H1 (cell line): ENCODE data around the gene CAMK1G. TPM values are rescaled to one million over a fixed set of nuclear protein-coding genes. Genes with fewer than 3 reads are reported as not detected.

ENCODE experiments used
- EP300 ChIP-seq, 2 experiments: IDR thresholded peaks; 1 replicate in 1 of 2; 2 replicates in 1 of 2; pipeline ENCODE4 v1.6.1; 2011 to 2012; ENCODE audit warnings: low read depth in 2 of 2, low read length in 2 of 2, mild to moderate bottlenecking in 2 of 2, borderline replicate concordance in 1 of 2, inconsistent platforms in 1 of 2, moderate library complexity in 1 of 2
- EZH2 ChIP-seq: fragments of 200-600 bp; sonication (generic); IDR thresholded peaks from 2 replicates; pipeline ENCODE4 v1.7.1; 2012; ENCODE audit warnings: low read depth, mild to moderate bottlenecking, moderate library complexity, low read length, inconsistent platforms; ENCODE audit not compliant: severe bottlenecking
- KDM4A ChIP-seq: IDR thresholded peaks from one replicate; pipeline ENCODE4 v1.7.1; 2012; ENCODE audit warnings: low read depth, mild to moderate bottlenecking, moderate library complexity, low read length, inconsistent platforms; ENCODE audit not compliant: severe bottlenecking
- RXRA ChIP-seq: IDR thresholded peaks from 2 replicates; pipeline ENCODE4 v1.6.1; 2011; ENCODE audit warnings: low read depth, mild to moderate bottlenecking, low read length, moderate library complexity; ENCODE audit not compliant: insufficient read depth
- SP2 ChIP-seq: IDR thresholded peaks from 2 replicates; pipeline ENCODE4 v1.6.1; 2012; ENCODE audit warnings: mild to moderate bottlenecking, low read length, inconsistent platforms
- YY1 ChIP-seq: IDR thresholded peaks from 2 replicates; pipeline ENCODE4 v1.6.1; 2011; ENCODE audit warnings: low read depth, mild to moderate bottlenecking, low read length
- polyA plus RNA-seq, 7 experiments: library from polyadenylated mRNA; depleted of rRNA in 3 of 7; stranded (reverse) in 5 of 7; unstranded in 2 of 7; fragments of >200 nt in 5 of 7; fragments of 200-250 nt in 2 of 7; gene quantifications; 1 replicate in 5 of 7; 2 replicates in 1 of 7; 4 replicates in 1 of 7; pipeline versions ENCODE4 v1.2.1 to v1.2.3, GENCODE V29; 2011 to 2013; ENCODE audit warnings: missing spikeins in 2 of 7, mixed read lengths in 2 of 7
- total RNA-seq: library from RNA; stranded (reverse); fragmentation: NEBNext Ultra II Directional; extraction: Animal tissue kit (Norgen Biotek cat#: 25700); gene quantifications from 2 replicates; pipeline ENCODE4 v1.2.1, GENCODE V29; 2021
- TF ChIP-seq, protein P1 (sequence below), 3 experiments: IDR thresholded peaks; 1 replicate in 2 of 3; 2 replicates in 1 of 3; pipeline versions ENCODE4 v1.5.1 to v1.6.1; 2011; ENCODE audit warnings: low read length in 3 of 3, mild to moderate bottlenecking in 3 of 3, inconsistent platforms in 2 of 3, low read depth in 1 of 3, moderate library complexity in 1 of 3; ENCODE audit not compliant: insufficient read depth in 1 of 3; ENCODE audit errors: control extremely low read depth in 1 of 3
- TF ChIP-seq, protein P2 (sequence below): IDR thresholded peaks from 2 replicates; pipeline ENCODE4 v1.6.1; 2012; ENCODE audit warnings: low read length, inconsistent platforms

Gene CAMK1G
- total and polyA plus RNA-seq, 2 of the 8 experiments (the other 6 are each of a cell fraction or from before 2014, with no cell fraction given), result 1.00 to 1.0 TPM

DNA sequence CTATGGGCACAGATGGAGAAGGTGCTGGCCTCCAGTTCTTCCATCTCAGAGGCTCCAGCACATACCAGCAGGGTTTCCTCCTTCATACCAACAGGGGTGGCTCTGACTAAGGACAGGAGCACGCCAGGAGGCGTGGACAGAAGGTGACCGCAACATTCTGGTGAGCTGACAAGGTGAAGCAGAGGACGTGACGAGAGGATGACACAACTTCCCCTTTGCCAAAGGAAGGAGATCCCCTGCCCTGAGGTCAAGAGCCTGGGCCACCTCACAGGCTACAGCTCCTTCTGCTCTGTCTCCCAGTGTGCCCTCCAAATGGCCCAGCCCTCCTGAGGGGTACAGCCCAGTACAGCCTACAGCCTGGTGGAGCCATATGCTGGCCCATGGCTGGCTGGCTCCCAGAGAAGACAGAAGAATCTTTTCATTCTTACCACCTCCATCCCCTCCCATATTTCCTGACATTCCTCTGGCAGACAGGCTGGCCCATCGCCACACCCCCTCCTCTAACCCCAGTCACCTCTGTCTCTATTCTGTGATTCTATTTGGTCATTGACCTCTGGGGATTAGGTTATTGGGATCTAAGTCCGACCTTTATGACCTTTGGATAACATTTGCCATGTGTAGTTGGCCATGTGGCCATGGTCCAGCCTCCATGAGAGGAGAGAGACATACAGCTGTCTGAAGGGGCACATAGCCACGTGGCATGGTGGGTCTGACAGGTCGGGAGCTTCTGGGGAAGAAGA lies 73.8 kb downstream of the CAMK1G start (continued):
- no peak for TF ChIP-seq KDM4A
- TF ChIP-seq RXRA, result no peak
- no peak for TF ChIP-seq EZH2
- TF ChIP-seq SP2, result no peak
- TF ChIP-seq, protein P1, sequence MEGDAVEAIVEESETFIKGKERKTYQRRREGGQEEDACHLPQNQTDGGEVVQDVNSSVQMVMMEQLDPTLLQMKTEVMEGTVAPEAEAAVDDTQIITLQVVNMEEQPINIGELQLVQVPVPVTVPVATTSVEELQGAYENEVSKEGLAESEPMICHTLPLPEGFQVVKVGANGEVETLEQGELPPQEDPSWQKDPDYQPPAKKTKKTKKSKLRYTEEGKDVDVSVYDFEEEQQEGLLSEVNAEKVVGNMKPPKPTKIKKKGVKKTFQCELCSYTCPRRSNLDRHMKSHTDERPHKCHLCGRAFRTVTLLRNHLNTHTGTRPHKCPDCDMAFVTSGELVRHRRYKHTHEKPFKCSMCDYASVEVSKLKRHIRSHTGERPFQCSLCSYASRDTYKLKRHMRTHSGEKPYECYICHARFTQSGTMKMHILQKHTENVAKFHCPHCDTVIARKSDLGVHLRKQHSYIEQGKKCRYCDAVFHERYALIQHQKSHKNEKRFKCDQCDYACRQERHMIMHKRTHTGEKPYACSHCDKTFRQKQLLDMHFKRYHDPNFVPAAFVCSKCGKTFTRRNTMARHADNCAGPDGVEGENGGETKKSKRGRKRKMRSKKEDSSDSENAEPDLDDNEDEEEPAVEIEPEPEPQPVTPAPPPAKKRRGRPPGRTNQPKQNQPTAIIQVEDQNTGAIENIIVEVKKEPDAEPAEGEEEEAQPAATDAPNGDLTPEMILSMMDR (IDR thresholded peaks at IDR 0.05; ENCODE audit: control extremely low read depth in 1 of 3, insufficient read depth in 1 of 3, low read depth in 1 of 3, low read length in 3 of 3), result no peak
- TF ChIP-seq, protein P2, sequence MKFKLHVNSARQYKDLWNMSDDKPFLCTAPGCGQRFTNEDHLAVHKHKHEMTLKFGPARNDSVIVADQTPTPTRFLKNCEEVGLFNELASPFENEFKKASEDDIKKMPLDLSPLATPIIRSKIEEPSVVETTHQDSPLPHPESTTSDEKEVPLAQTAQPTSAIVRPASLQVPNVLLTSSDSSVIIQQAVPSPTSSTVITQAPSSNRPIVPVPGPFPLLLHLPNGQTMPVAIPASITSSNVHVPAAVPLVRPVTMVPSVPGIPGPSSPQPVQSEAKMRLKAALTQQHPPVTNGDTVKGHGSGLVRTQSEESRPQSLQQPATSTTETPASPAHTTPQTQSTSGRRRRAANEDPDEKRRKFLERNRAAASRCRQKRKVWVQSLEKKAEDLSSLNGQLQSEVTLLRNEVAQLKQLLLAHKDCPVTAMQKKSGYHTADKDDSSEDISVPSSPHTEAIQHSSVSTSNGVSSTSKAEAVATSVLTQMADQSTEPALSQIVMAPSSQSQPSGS, result no peak
- no peak for TF ChIP-seq EP300 (IDR thresholded peaks at IDR 0.05; ENCODE audit: borderline replicate concordance in 1 of 2, low read depth in 2 of 2, low read length in 2 of 2)
- TF ChIP-seq YY1, result no peak
